Neural crest cell (in vitro differentiated cells): ENCODE measurements around the gene RNF115. TPM values are rescaled to one million over a fixed set of nuclear protein-coding genes. Genes with fewer than 3 reads are reported as not detected.
"Not testable (repeated sequence)": the region's sequence is repeated elsewhere in the genome, so short reads cannot be mapped to it uniquely, and the experiment has no call there.

Experiments
- DNase-seq: peaks from one replicate; pipeline ENCODE4 v3.0.0; 2021; ENCODE audit warnings: low read depth, mixed read lengths, low spot score
- H3K27ac Mint-ChIP-seq: one replicate; pipeline ENCODE4 v1.8.0; 2021; ENCODE audit warnings: mild to moderate bottlenecking, mixed read lengths; ENCODE audit not compliant: unreplicated experiment
- H3K27me3 Mint-ChIP-seq: 2 replicates; pipeline ENCODE4 v1.8.0; 2021; ENCODE audit warnings: low read depth, mild to moderate bottlenecking, mixed read lengths
- H3K36me3 Mint-ChIP-seq: 2 replicates; pipeline ENCODE4 v1.8.0; 2021; ENCODE audit warnings: low read depth, mild to moderate bottlenecking, mixed read lengths
- H3K4me1 Mint-ChIP-seq: 2 replicates; pipeline ENCODE4 v1.8.0; 2021; ENCODE audit warnings: mixed read lengths
- H3K4me3 Mint-ChIP-seq: one replicate; pipeline ENCODE4 v1.8.0; 2021; ENCODE audit warnings: mild to moderate bottlenecking, mixed read lengths
- H3K9me3 Mint-ChIP-seq: 2 replicates; pipeline ENCODE4 v1.8.0; 2021; ENCODE audit warnings: mixed read lengths
- CTCF ChIP-seq: fragments of 200-600 bp; sonication (generic); conservative IDR thresholded peaks from 2 replicates; pipeline ENCODE4 v1.5.0; 2021; ENCODE audit warnings: antibody characterized with exemption, mild to moderate bottlenecking
- total RNA-seq: library from RNA; stranded (reverse); gene quantifications from 2 replicates; pipeline ENCODE4 v1.2.1, GENCODE V29; 2021

The RNF115 gene
- total RNA-seq, 1 donor from 2014 or later = 12.5 TPM

DNA sequence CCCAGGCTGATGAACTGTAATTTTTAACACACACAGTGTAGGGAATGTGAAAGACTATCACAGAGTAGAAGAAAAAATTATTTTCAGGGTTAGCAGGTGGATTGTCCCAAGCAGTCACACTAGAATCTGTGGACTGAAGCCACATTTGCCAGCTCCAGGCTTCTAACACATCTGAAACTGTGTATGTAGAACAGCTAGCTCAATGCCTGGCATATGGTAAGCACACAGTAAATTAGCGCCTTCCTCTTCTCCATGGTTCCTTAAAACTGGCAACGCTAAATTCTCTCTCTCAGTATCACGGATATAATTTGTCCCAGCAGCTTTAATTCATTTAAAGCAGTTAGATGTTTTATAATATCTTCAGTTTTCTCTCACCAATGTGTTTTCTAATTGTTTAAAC lies 19.1 kb upstream of the RNF115 start:
- Mint-ChIP-seq H3K27ac (no peak overlapping the region), H3K4me3 (no peak overlapping the region), H3K4me1 (peaks cover 5% of the 10 kb centered on the region), H3K27me3 (no peaks in the 10 kb centered on the region), H3K36me3 (peaks cover 2% of the 10 kb centered on the region), H3K9me3 (no peaks in the 10 kb centered on the region)
- TF ChIP-seq CTCF = no peak
- no peak for DNase-seq

DNA sequence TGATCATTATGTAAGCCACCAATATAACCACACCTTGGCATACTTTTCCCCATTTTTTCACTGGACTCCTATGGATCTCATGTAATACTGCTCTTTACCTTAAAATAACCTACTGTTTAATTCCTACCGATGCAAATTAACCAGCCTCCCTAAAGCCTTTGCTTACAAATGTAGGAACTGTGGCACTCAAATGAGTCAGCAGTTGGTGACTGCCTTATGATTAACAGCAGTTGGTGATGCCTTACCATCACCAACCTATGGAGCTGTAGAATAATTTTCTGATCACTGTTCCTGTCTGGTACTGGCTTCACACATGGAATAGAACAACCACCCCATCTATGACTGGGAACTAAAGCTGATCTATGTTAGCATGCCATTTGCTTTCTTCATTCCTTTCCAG lies 13.8 kb upstream of the RNF115 start:
- Mint-ChIP-seq H3K4me3 (no peak overlapping the region), H3K27ac (no peak overlapping the region), H3K27me3 (no peaks in the 10 kb centered on the region), H3K36me3 (peaks cover 8% of the 10 kb centered on the region), H3K9me3 (no peaks in the 10 kb centered on the region), H3K4me1 (no peaks in the 10 kb centered on the region)
- no peak for DNase-seq
- TF ChIP-seq CTCF = no peak

GRCh38 chr1:145830810-145831209 lies 6.9 kb upstream of the RNF115 start:
- not testable (repeated sequence) for H3K27ac Mint-ChIP-seq, H3K4me3 Mint-ChIP-seq, H3K4me1 Mint-ChIP-seq, DNase-seq, H3K9me3 Mint-ChIP-seq, H3K27me3 Mint-ChIP-seq
- H3K36me3 Mint-ChIP-seq = peaks cover 38% of the 10 kb centered on the region

- Mint-ChIP-seq H3K4me1 (peaks cover 21% of the 10 kb centered on the region), H3K27ac (no peak overlapping the region), H3K9me3 (no peaks in the 10 kb centered on the region), H3K4me3 (peak overlapping the region; percentile 52), H3K36me3 (peaks cover 37% of the 10 kb centered on the region), H3K27me3 (no peaks in the 10 kb centered on the region)
- TF ChIP-seq CTCF = no peak
- DNase-seq = no peak
Observed at GRCh38 chr1:145828367-145829026, 4.6 kb upstream of the RNF115 start.

GRCh38 chr1:145827966-145828365 lies 4.1 kb upstream of the RNF115 start:
- DNase-seq = no peak
- H3K27me3 Mint-ChIP-seq = no peaks in the 10 kb centered on the region
- no peaks in the 10 kb centered on the region for H3K9me3 Mint-ChIP-seq
- peak overlapping the region; percentile 52 for H3K4me3 Mint-ChIP-seq
- peaks cover 21% of the 10 kb centered on the region for H3K4me1 Mint-ChIP-seq
- peaks cover 32% of the 10 kb centered on the region for H3K36me3 Mint-ChIP-seq
- TF ChIP-seq CTCF = no peak
- H3K27ac Mint-ChIP-seq = no peak overlapping the region

DNA sequence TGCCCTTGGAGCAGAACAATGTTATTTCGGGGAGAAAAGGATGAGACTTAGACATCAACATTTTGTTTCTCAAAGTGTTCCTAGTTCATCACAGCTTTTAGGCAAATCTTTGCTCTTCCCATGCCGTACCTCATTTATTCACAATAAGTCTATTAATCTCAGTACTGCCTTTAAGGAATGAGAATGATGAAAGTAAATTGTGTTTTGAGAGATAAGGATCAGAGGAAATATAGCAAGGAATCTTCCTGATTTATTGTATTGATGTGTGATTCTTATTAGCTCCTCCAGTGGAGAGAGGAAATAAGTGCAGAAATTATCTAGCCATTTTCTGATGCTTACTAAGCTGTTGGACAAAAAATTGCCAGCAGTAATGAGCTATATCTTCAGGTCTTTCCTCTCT lies 2.1 kb upstream of the RNF115 start:
- Mint-ChIP-seq H3K4me1 (peaks cover 21% of the 10 kb centered on the region), H3K36me3 (peaks cover 22% of the 10 kb centered on the region), H3K9me3 (no peaks in the 10 kb centered on the region), H3K27ac (no peak overlapping the region), H3K4me3 (peak overlapping the region; percentile 99), H3K27me3 (no peaks in the 10 kb centered on the region)
- TF ChIP-seq CTCF = no peak
- DNase-seq = no peak
